GM13976 (cell line): ENCODE data around the gene NR2F1-AS1.

Experiments
- DNase-seq: peaks from one replicate; pipeline ENCODE4 v3.0.0; 2012; ENCODE audit warnings: low spot score
- in situ Hi-C: fragments of 300-500 bp; cut with MboI; formaldehyde crosslinking; loops from one replicate; pipeline ENCODE4 v1.12.0; 2022; ENCODE audit warnings: low sequenced_read_pairs, mixed read lengths, inconsistent platforms; ENCODE audit not compliant: unreplicated experiment
- TF ChIP-seq, protein P1 (sequence below): IDR thresholded peaks from 2 replicates; pipeline ENCODE4 v1.5.1; 2012; ENCODE audit warnings: borderline replicate concordance, mild to moderate bottlenecking; ENCODE audit not compliant: insufficient read depth; ENCODE audit errors: extremely low read depth, missing control alignments, control extremely low read depth

The NR2F1-AS1 gene

DNA sequence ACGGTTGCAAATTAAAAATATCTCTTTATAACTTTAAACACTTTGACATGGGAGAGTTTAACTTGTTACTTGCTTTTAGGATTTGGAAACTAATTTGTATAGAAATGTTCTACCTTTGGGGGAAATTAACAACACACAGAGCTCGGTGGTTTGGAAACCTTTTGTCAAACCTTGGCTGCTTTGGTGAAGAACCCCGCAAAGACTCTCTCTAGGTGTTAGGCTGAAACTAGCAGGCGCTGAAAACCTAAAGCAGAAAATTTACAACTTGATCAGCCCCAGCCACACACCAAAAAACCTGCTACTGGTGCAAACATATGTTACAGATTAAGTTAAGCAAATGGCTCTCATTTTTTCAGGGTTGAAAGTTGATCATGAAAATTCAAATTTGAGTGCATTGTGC, 27.8 kb upstream of the NR2F1-AS1 start:
- in situ Hi-C loops: no loop called here
- DNase-seq: no peak
- TF ChIP-seq, protein P1, sequence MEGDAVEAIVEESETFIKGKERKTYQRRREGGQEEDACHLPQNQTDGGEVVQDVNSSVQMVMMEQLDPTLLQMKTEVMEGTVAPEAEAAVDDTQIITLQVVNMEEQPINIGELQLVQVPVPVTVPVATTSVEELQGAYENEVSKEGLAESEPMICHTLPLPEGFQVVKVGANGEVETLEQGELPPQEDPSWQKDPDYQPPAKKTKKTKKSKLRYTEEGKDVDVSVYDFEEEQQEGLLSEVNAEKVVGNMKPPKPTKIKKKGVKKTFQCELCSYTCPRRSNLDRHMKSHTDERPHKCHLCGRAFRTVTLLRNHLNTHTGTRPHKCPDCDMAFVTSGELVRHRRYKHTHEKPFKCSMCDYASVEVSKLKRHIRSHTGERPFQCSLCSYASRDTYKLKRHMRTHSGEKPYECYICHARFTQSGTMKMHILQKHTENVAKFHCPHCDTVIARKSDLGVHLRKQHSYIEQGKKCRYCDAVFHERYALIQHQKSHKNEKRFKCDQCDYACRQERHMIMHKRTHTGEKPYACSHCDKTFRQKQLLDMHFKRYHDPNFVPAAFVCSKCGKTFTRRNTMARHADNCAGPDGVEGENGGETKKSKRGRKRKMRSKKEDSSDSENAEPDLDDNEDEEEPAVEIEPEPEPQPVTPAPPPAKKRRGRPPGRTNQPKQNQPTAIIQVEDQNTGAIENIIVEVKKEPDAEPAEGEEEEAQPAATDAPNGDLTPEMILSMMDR: no peak

DNA sequence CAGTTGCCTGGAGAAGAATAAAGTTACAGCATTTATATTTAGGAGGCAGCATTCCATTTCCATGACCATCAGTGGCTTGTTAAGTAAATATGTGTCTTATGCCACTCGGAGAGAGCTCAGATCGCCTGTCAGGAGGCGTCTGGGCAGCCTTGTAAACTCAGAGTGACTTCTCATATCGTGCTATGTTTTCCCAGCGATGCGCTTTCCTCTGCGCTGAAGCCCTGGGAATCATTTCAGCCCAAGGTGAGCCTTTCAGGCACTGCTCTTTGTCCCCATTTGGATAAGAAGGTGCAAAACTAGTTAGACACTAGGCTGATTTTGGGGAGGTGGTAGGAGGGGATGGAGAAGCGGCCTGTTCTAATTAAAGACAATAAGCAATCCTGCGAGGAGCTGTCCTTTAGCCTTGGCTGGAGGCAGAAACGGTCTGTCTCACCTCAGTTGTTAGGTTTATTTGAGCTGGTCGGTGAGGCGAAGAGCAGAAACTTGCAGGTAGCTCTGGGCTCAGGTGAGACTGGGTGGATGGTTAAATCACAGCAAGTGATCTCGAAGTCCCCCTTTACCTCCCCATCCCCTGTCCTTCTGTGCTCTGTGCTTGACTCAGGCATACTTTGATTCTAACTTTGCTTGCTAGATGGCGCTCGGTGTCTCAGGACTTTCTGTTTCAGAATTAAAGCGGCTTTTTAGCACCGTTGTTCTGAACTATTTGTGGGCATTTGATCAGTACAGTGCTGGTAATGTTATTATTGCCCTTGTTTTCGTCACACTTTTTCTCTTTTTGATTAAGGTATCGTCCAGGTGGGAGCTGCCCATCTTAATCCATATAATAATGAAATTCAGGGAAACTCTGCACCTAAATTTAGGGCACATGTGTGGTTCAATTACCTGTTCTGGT, 26.6 kb upstream of the NR2F1-AS1 start:
- in situ Hi-C loops: no loop called here
- peak; percentile 47 for DNase-seq
- TF ChIP-seq, protein P1: peak; percentile 38

DNA sequence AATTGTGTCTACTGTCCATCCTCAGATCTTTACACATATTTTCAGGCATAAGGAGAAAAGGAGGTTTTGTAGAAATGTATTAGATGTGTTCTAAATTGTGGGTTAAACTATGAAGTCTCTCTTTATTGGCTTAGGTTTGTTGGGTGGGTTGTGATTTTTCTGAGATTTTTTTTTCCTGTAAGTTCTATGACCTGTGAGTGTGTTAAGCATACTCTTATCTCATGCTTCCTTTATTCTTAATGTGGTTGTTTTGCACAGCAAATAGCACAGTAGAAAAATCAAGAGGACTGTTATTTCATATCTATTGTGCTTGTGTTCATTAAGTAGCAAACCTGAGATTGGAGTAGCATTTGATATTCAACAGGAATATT, 25.3 kb upstream of the NR2F1-AS1 start:
- TF ChIP-seq, protein P1: no peak
- in situ Hi-C loops: no loop called here
- DNase-seq: no peak

DNA sequence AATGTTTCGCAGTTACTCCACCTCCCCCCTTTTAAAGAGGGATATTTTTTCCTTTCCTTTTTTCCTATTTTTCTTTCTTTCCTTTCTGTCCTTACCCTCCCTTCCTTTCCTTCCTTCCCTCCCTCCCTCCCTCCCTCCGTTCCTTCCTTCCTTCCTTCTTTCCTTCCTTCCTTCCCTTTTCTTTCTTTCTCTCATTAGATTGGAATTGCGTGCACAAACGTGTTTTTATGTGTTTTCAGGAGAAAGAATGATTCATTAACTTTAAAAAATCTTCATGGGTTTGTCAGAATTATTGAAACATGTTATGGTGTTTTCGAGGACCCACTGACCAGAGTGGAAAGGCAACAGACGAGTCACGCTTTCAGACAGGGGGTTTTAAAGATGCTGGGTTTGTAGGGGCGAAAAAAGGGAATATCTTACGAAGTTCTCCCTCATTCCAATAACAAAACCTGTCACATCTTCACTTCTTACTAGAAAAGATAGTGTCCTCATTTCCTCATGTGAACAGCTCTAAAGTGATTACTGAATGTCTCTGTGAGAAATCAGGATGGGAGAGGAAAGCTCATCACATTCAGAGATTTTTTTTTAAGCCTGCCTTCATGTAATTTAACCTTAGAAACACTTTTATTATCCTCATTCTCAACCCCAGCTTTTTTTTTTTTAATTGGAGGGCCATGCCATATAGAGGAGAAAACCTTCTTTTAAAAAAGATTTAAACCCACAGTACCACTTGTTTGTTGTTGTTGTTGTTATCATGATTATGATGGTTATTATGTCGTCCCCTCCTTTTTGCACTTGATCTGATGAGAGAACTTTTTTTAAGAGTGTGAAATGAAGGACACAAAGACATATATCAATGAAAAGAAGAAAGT, 23.9 kb upstream of the NR2F1-AS1 start:
- no peak for DNase-seq
- TF ChIP-seq, protein P1: no peak
- in situ Hi-C loops: no loop called here

DNA sequence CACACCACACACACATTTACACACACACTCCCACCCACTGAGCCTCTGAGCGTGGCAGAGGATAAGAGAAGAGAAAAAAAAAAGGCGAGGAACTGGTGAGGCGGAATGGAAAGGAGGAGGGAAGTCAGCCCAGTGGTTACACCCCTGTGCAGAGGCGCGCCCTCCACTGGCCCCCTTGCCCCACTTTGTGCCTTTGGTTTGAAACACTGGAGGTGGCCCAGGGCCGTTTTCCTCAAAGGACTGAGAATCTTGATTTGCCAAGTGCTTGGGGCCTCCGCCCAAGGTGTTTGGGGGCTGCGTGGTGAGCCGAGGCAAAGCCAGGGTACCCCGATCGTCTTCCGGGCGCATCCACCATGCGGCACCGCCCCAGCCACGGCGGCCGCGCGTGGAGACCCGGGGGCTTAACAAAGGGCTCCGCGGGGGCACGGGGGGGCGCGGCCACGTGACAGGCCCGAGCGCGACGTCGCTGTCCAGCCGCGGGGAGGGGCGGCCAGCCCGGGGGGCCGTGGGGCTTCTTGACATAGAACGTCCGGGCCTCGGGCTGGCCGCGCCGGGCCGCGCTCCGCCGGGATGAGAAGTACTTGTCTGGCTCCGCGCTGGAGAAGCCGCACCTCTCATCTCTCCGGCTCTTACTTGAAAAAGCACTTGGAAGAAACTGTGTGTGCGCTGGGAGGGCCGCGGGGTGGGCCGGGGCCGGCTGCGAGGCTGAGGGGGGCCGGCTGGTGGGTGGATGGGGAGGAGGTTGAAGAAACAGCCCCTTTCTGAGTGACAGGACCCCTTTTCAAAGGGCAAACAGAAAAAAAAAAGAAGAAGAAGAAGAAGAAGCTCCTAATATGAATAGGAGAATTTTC, 23.0 kb upstream of the NR2F1-AS1 start:
- DNase-seq: no peak
- in situ Hi-C loops: no loop called here
- TF ChIP-seq, protein P1: no peak
